HG03139 (cell line): ENCODE results near the gene PLEKHM3.

Experiments
- ATAC-seq: cut with Tn5 transposase; IDR thresholded peaks from one replicate; pipeline ENCODE4 v1.9.1; 2021; ENCODE audit not compliant: unreplicated experiment

The PLEKHM3 gene

GRCh38 chr2:207867056-207867455 lies 158.3 kb downstream of the PLEKHM3 start:
- ATAC-seq = no peak

DNA sequence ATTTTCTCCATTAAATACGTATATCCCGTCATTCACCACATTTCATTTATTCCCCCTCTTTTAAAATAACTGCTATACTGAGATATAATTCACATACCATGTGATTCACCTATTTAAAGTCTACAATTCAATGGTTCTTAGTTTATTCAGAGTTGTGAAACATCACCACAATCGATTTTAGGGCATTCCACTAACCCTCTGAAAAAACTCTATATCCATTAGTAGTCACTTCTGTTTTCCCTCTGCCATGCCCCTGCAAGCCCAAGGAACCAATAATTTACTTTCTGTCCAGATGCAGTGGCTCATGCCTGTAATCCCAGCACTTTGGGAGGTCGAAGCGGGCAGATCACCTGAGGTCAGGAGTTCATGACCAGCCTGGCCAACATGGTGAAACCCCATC lies 160.1 kb downstream of the PLEKHM3 start:
- no peak for ATAC-seq

DNA sequence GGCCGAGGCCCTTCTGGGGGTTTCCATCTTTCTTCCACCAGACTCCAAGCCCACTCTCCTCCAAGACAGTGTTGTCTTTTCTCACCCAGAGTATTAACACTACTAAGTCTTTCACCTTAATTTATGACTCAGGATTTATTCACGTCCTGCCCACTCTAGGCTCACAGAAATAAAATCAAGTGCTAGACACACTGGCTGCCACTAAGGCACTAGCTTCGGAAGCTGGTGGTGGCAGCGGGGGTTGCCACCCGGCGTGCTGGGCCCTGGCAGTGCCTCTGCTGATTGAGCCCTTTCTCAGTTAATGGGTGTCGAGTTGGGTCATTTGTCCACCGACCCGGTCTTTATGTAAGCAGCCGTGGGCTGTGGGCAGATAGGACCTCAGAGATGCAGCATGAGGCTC lies 162.0 kb downstream of the PLEKHM3 start:
- ATAC-seq = no peak

DNA sequence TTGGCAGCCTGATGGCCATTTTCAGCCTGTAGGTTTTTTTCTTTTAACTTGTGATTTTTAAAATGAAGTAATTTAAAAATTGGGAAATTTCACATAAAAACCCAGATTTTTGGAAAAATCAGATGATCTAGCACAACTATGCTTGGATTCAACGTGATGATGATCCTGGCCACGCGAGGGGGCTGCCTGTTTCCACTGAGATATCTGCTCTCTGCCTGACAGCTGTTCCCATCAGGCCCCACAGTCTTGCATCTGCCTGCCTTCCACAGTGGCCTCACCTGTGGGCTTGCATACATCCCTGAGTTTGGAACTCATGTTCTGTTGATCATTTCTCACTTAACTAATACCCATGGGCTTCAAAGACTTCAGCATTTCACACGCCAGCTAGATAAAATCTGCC lies 163.5 kb downstream of the PLEKHM3 start:
- ATAC-seq = no peak

DNA sequence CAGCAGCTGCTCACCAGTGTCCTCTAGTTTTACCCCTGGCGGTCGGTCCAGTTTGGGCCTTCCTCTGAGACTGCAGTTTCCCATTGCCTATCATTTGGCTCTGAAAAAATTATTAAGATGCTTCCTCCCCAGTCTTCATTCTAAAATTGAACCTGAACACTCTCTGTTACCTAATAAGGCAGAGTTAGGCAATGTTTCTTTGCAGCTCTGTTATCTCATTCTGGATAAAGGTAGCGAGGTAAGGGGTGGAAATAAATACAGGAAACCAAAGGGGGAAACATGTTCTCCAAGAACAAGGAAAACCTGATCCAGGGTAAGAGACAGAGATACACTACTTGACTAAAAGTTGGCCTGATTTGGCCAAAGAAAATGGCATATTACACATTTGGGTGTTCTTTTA lies 164.6 kb downstream of the PLEKHM3 start:
- ATAC-seq = no peak

DNA sequence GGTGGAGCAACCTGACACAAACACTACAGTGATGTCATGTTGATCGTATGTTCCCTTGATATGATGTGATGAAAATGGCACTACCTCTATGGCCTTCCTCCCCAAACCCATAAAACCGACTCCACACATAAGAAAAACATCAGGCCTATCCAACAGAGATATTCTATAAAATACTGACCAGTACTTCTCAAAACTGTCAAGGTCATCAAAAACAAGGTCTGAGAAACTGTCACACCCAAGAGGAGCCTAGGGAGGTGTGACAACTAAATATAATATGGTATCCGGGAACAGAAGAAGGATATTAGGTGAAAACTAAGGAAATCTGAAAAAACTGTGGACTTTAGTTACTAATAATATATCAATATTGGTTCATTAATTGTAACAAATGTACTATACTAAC lies 169.7 kb downstream of the PLEKHM3 start:
- ATAC-seq = no peak

DNA sequence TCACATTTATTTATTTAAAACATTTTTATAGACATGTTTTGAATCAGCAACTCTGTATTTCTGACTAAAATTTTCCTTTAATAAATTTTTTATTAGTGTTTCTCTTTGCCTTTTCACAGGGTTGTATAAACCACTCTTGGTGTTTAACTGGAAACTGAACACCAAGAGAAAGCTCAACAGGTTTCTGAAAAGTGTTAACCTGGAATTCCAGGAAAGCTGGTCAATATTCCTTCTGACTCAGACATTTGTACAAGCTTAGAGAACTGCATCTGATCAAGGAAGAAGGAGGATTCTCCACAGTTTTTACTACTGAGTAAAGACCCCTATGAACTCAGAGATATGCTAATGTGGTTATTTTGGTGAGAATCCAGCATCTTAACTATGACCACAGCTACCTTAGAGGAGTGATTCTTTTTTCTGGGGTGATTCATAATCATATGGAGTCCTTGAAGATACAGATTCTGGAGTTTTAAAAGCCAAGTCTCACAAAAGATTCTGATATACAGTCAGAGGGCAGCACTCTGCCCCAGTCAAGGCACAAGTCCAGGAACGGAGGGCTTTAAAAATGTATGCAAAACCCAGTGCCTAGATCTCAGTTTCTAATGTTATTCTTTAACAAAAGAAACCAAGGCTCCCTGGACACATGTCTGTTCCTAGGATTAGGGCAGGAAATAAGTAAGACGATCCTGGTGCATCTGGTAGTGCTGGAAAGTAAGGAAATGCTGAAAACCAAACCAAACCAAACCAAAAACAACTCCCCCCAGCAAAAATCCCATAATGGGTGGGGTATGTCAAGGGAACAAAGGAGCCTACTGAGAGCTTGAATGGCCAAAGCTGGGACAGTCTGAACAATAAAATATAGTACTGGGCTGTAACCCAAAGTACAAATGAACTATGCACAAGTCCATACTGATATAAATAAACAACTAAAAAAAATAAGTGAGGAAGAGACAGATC lies 170.6 kb downstream of the PLEKHM3 start:
- ATAC-seq = no peak

DNA sequence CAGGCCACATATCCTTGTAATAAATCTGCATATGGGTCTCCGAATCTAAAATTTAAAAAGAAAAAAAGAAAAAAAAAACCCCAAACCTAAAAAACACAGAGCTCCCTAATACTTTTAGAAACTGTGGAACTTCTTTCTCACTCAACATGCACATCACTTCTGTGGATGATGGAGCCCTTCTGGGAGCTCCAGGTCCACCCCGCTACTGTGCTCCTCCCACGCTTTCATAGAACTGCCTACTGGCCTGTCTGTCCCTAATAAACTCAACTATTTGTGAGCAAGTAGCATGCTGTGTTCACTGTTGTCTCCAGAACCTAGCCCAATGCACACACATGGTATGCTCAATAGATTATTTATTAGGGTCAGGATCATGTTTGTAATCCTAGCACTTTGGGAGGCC lies 172.5 kb downstream of the PLEKHM3 start:
- no peak for ATAC-seq

DNA sequence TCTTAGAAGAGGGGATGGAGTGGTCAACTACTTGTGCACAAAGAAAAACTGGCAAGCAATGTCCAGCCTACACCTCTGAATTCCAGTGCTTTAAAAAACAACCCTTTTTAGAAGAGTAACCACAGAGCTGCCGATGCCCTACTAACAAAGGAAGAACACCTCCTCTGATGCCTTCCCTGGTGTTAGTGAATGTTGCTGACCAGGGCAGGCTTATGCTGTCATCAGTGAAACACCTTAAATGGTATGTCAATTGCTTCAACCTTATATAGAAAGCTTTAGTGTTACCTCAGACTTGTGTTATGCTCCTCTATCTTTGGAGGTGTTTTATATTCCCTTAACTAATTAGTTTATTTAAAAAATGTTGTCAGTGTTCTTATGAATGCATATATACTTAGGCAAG lies 175.9 kb downstream of the PLEKHM3 start:
- no peak for ATAC-seq

DNA sequence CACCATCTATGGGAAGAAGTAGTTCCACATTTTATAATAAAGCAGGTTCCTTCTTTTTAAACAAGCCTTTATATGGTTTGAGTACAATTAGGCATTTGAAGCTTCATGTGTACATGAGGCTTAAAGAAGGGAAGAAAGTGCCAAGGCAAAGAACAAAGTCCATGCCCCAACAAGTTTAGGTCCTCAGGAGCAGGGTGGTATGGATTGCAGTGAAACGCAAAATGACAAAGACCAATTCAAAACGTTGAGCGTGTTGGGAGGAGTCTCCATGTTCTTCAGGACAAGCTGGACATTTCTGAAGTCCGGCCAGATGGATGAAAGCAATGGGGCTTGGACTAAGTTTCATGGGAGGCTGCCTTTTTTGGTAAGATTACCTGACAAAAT lies 176.8 kb downstream of the PLEKHM3 start:
- no peak for ATAC-seq

DNA sequence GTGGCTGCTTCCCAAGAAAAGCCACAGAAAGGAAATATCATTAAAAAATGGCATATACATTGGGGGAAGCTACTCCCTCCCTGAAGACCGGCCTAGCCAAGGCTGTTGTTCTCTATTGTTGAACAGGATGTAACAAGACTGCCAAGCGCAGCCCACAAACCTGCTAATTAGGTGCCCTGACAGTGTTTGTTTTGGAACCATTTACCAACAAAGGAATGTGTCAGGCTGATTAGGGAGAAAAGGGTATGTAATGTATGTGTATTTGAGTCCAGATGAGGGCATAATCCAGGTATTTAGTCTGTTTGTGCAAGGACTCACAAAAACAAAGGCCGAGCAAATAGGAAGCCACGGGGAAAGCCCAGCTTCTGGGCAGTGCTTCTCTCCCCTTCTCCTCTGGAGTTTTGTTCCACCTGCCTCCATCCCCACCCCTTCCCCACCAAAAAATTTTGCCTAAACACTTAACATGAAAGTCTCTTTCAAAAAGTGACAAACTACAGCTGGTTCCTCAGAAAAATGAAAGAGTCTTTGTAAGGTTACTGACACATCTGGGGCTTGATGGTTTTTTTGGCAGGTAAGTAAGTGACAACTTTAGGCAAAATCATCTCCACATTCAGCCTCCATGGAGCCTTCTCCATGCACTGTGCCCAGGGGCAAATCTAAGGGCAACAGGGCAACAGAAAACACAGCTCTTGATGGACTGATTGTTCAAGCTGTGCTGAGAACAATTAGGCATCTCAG lies 177.4 kb downstream of the PLEKHM3 start:
- ATAC-seq = no peak

GRCh38 chr2:207847098-207847806 lies 178.1 kb downstream of the PLEKHM3 start:
- no peak for ATAC-seq

GRCh38 chr2:207845202-207845864 lies 180.0 kb downstream of the PLEKHM3 start:
- ATAC-seq = no peak

DNA sequence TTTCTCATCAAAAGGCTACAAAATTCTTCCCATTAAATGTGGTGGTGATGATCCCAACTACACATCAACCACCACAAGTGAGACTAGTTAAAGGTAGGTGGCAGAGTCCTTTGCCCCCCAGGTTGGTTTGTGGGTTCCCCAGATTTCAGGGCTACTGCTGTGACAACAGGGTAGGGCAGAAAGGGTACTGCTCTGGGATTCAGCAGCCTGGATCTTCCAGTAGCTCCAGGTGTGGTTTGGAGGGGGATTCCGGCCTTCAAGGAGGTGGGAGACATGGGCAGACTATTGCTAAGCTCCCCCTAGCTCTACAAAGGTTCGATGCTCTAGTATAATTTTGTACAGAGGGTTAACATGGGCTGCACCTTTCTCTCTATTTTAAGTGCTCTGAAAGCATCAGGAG lies 180.7 kb downstream of the PLEKHM3 start:
- no peak for ATAC-seq

DNA sequence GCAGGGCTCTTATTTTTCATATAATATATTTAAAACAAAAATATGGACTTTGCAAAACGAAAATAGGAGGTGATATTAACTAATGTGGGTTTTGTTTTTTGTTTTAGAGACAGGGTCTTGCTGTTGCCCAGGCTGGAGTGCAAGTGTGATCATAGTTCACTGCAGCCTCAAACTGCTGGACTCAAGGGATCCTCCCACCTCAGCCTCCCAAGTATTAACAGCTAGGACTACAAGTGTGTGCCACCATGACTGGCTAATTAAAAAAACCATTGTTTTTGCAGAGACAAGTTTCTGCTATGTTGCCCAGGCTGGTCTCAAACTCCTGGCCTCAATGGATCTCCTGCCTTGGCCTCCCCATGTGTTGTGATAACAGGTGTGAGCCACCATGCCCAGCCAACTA lies 185.2 kb downstream of the PLEKHM3 start:
- ATAC-seq = no peak

DNA sequence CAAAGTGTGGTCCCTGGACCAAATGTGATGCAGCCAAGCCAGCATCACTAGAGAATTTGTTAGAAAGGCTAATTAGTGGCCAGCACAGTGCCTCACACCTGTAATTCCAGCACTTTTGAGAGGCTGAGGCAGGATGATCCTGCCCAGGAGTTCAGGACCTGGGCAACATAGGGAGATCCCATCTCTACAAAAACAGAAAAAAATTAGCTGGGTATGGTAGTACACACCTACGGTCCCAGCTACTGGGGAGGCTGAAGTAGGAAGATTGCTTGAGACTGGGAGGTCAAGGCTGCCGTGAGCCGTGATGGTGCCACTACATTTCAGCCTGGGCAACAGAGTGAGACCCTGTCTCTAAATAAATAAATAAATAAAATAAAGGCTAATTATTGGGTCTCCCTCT lies 185.8 kb downstream of the PLEKHM3 start:
- ATAC-seq = no peak

DNA sequence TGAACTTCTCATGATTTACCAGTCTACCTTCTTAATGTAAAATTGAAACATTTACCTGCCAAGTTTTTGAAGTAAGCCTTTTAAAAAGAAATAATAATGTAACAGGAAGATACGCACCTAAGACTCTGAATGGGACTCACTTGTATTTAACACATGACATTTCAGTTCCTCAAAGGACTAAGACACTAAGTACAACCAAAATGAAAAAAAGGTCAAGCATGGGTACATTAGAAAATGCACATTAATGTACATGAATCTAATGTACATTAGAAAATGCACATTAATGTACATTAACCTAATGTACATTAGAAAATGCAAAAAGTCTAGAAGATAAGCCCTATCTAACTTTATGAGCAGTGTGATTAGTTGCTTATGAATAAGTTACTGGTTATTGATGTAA lies 186.3 kb downstream of the PLEKHM3 start:
- ATAC-seq = no peak

DNA sequence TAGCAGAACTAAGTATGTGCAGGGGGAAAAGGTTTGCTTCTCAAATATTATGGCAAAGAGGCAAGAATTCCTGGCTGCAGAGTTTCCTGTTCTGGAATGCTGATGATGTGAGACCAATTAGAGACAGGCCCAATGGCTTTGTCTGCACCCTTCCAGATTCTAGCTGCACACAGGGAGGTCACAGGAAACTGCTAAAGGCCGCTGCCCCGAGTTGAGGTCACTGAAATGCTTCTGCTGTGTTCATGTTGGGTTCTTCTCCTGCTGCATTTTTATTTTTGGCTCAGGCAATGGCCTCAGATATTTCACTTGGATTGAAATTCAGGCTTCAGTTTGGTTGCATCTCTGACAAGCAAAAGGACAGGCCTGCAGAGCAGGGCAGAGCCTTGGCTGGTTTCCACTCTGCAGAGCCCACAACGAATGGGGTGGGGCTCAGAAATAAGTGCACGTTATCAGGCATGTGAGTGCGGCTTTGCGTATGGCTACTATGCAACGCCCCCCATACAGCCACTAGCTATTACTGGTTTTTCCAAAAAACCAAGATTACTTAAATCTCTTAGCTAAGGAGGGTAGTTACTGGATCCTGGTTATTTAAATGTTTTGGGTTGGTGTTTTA lies 188.7 kb downstream of the PLEKHM3 start:
- no peak for ATAC-seq

DNA sequence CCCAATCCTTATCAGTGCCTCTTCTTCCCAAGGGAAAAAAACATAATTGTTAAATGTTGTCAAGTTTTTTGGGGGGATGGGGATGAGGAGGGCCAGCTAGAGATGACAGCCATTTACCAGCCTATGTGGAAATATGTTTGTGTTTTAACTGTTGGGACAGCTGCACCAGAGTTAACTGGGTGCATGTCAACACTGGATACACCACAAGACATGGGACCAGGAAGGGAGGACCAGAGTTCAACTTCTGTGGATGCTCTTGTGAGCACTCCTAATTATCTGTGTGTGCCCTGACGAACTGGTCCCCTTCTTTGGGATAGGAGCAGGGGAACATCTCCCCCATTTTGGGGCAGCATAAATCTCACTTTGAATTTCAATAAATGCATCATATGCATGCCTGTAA lies 189.5 kb downstream of the PLEKHM3 start:
- no peak for ATAC-seq

DNA sequence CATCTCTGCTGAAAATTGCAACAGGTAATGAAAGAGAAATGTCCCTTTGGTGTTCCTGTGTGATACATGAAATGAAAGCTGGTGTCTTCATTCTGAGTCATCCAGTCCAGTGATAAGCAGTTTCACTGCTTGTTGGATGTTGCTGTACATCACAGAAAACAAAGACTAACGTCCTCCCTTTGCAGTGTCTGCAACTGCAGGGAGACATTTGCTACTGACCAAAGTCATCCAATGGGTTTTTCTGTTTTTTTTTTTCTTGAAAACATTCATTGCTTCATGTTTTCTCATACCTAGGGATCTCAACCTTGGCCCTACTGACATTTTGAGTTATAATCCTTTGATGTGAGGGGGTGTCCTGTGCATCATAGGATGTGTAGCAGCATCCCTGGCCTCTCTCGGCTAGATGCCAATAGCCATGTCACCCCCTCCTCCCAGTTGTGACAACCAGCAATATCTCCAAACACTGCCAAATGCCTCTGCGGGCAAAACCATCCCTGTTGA lies 192.0 kb downstream of the PLEKHM3 start:
- ATAC-seq = peak; percentile 84
